Epithelial cell of esophagus (primary cell): Measurements from ENCODE around the gene BEGAIN.

Experiments
- DNase-seq: peaks from one replicate; pipeline ENCODE4 v3.0.0; 2010; ENCODE audit warnings: low read depth
- H3K4me3 ChIP-seq: 2 replicates; pipeline ENCODE4 v1.5.1; 2011; ENCODE audit warnings: mild to moderate bottlenecking, low read length, control low read depth
- TF ChIP-seq, protein P1 (sequence below): IDR thresholded peaks from 2 replicates; pipeline ENCODE4 v1.5.1; 2011; ENCODE audit warnings: low read depth, mild to moderate bottlenecking, low read length, control low read depth, inconsistent platforms; ENCODE audit not compliant: insufficient read depth; ENCODE audit errors: missing control alignments

BEGAIN gene

DNA sequence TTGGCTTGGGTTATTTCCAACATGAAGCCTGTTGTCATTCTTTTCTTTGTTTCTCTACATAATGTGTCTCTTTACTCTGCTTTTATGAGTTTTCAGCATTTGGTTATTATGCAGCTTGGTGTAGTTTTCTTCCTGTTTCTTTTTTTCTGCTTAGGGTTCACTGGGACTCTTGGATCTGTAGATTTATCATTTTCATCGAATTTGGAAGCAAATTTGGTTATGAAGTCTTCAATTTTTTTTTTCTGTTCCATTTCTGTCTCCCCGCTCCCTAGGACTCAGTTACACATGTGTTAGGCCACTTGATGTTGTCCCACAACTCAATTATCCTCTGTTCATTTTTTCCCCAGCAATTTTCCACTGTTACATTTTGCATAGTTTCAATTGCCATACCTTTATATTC lies 13.8 kb upstream of the BEGAIN start:
- H3K4me3 ChIP-seq = no peak overlapping the region
- TF ChIP-seq, protein P1, sequence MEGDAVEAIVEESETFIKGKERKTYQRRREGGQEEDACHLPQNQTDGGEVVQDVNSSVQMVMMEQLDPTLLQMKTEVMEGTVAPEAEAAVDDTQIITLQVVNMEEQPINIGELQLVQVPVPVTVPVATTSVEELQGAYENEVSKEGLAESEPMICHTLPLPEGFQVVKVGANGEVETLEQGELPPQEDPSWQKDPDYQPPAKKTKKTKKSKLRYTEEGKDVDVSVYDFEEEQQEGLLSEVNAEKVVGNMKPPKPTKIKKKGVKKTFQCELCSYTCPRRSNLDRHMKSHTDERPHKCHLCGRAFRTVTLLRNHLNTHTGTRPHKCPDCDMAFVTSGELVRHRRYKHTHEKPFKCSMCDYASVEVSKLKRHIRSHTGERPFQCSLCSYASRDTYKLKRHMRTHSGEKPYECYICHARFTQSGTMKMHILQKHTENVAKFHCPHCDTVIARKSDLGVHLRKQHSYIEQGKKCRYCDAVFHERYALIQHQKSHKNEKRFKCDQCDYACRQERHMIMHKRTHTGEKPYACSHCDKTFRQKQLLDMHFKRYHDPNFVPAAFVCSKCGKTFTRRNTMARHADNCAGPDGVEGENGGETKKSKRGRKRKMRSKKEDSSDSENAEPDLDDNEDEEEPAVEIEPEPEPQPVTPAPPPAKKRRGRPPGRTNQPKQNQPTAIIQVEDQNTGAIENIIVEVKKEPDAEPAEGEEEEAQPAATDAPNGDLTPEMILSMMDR = no peak
- DNase-seq = no peak

DNA sequence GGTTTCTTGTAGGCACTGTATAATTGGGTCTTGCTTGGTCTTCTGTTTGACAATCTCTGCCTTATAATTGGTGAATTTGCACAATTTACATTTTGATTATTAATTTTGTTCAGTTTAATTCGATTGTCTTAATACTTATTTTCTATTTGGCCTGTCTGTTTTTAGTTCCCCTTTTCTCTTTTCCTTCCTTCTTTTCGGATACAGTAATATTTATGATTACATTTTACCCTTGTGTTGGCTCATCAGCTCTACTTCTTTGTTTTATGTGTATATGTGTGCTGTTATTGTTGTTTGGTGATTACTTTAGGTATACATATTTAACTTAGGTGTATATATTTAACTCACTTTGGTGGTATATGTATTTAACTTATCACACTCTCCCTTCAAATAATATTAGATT lies 12.8 kb upstream of the BEGAIN start:
- TF ChIP-seq, protein P1 = no peak
- no peak overlapping the region for H3K4me3 ChIP-seq
- no peak for DNase-seq

DNA sequence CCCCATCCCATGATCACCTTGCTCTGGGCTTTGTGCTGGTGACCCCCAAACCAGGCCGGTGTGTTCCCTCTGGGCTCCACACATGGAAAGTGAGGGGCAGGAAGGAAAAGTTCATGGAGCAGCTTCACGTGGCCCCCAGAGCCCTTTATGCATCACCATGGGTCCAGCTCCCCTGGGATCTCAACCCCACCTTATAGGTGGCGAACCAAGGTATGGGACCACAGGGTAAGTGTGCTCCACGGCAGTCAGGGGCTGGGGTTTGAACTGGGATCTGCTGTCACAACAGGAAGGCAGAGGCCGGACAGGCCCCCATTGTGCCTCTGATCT lies 7.4 kb upstream of the BEGAIN start:
- DNase-seq = no peak
- no peak overlapping the region for H3K4me3 ChIP-seq
- TF ChIP-seq, protein P1 = no peak

DNA sequence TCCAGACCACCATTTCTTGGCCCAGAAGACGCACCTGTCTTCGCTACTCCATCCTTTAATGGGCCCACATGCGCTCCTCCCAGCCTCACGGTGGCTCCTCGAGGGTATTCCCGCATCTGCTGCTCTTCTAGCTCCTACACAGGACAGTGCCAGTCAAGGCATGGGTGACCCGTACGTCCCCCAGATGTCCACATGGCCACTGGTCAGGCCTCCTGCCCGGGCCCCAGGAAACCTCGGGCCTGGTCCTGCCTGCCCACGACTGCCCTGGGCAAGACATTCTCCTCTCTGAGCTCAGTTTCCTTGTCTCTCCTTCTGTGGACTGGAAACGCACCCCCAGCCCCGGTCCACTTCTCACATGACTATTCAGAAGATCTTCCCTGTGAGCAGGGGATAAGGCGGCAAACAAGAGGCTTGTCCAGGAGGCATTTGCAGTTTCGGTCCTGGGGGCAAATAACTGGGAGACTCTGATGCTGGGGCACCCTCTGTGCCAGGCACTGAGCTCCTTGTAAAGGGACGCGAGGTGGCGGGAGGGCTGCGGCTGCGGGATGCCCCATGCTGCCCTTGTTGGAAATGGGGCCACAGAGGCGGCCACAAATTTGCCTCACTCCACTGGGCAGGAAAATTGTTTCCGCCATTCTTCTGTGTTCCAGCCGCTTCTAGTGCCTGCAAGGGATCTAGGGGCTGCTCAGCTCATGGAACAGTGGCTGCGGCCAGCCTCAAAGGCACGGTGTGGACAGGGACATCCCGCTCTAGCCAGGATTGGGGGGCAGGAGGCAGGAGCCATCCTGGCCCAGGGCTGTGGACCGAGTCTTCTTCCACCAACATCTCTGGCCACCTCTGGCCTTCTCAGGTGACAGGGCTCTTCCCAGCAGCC lies 6.8 kb upstream of the BEGAIN start:
- no peak for DNase-seq
- TF ChIP-seq, protein P1 = no peak
- H3K4me3 ChIP-seq = no peak overlapping the region

DNA sequence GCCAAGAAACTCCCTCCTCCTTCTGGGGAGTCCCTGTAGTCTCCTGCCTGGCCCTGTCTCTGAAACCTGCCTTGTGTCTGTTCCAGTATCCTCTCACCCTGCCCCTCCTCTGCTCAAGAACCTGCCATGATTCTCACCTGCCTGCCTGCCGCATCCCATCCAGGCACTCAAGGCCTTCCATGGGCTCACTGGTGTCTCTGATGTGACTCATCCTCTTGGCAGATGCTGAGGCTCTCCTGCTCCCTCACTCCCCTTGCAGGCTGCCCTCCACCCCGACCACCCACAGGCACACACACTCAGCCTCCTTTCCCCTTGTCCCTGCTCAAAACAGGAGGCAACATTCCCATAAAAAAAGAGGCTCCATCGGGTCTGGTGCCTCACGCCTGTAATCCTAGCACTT lies 5.8 kb upstream of the BEGAIN start:
- no peak overlapping the region for H3K4me3 ChIP-seq
- no peak for DNase-seq
- TF ChIP-seq, protein P1 = no peak

DNA sequence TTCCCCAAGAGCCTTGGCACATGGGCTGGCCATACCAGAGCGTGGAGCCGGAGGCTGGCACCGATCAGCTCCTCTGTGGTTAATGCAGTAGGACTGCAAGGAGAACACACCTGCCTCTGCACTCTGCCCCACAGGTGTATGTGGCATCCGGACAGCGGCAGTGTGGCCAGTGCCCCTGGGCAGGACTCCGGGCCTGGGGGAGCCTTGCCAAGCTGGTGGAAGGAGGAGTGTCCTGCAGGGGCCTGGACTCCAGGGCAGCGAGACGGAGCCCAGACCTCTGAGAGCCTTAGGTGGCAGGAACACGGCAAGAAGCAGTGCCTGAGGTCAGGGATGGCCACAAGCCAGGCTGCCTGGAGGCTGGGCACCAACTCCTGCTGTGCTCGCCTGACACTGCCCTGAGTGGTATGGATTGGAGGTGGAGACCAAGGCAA lies 5.3 kb upstream of the BEGAIN start:
- DNase-seq = no peak
- H3K4me3 ChIP-seq = no peak overlapping the region
- TF ChIP-seq, protein P1 = no peak
